ENCODE data around the gene LAMTOR2.
"Not testable (repeated sequence)": the region's sequence is repeated elsewhere in the genome, so short reads cannot be mapped to it uniquely, and the experiment has no call there.

LAMTOR2 gene

DNA sequence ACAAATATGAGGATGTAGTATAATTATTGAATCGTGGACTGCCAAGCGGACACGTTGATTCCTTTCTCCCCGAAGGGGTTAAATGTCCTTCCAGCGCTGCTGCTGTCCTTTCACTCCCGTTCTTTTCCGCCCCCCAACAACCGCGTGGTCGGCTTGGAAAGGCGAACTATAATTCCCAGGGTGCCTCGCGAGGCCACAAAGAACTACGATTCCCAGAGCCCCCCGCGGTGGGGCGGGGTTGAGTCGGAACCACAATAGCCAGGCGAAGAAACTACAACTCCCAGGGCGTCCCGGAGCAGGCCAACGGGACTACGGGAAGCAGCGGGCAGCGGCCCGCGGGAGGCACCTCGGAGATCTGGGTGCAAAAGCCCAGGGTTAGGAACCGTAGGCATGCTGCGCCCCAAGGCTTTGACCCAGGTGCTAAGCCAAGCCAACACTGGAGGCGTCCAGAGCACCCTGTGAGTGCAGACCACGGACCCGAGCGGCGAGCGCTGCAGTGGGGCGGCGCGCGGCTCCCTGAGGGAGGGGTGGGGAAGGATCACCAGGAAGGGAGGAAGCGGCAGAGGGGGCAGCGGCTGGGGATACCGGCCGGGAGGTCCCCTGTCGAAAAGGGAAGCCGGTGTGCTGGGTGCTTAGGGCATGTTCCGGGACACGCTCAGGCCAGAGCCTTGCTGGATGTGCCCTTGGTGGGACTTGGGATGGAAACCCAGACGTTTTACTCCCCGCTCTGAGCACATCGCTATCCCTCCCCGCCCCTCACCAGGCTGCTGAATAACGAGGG, at the start of gene LAMTOR2:
TSS of gene LAMTOR2 (plus strand) at position 283 of the 781 bp plus-strand sequence. CDS start at position 391, 108 bp downstream.
- intact Hi-C loops (cut with DNase I), result loop anchor here (1.0 to 2.0 kb wide), 2 partner anchors 28 to 33 kb away; partner anchors contain the start of gene MEX3A

DNA sequence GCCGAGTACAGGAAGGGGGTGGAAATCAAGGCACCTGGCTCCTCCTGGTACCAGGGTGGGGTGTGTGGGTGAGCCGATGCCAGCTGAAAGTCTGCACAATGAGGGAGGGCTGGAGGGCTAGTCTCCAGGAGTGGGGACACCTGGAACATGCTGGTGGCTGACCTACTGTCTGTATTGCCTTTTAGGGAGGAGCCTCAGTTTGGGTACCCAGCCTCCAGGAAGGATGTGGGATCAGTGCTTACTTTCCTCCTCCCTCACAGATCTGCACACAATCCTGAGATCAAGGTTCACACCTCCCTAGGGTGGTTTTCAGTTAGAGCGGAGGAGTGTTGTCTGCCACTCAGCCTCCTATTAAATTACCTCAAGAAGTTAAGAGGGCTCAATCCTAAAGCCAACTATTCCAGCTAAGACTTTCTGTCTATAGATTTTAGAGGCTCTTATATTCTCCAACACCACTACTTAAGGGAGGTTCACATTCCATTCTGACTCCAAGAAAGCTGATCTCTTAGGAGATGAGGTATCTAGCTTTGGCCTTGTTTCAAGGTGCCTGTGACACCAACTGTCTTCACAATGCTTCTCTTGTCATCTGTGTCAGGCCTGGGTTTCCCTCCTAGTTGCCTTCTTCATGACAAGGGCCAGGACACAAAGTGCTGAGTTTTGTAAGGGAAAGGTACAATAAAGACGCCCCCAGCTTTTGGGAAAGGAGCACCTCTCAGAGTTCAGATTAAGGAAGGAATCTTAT, 49.6 kb upstream of the LAMTOR2 start:
- intact Hi-C loops (cut with DNase I), result no loop called here
- DNase-seq, result no peak

More for the DNA sequence above, at the start of gene LAMTOR2:
- DNase-seq, result peak; percentile 98 to 100 (median 98)

DNA sequence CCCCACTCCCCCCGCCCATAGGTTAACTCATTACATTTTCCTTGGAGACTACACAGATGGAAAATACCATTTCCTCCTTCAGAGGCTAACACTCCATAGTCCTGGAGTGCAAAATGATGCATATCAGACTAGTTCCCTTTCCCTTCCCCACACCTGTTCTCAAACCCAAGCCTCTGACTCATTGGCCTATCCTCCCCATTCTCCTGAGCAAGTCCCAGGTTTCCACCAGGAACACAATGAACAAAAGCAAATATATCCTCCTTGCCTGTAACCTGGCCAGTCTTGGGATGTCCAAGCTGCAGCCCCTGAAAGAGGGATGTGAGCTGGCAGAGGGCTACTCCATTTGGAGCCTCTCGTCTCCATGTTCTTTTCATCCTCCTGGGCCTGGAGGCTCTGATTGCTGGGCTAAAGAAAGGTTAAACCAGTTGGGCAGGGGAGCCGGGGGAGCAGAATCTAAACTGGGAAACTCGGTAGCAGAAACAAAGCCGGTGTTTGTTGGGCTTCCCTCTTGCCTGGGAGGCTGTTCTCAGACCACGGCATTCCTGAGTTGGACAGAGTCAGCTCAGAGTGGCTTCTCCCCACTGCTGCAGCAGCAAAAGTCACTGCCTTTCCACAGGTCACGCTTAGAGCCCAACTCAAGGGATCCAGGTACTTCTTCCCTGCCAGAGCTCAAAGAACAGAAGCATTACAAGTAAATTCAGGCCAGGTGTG, 47.8 kb upstream of the LAMTOR2 start:
- DNase-seq, result no peak
- intact Hi-C loops (cut with DNase I), result no loop called here

DNA sequence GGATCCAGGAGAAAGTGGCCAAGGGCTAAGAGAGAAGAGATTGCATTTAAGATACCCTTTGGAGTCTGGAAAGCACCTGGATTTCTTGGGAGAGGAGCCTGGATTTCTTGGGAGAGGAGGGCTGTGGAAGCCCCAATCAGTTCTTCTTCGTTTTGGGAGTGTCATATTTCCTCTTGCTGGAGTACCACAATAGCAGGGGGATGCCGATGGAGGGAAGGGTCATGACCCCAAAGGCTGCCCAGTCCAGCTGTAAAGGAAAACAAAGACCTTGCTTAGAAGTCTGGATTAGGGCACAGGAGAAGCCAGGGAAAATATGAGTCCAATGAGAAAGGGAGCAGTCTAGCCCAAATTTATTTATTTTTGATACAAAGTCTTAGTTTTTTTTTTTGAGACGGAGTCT, 45.2 kb upstream of the LAMTOR2 start:
- intact Hi-C loops (cut with DNase I), result no loop called here
- DNase-seq, result no peak

DNA sequence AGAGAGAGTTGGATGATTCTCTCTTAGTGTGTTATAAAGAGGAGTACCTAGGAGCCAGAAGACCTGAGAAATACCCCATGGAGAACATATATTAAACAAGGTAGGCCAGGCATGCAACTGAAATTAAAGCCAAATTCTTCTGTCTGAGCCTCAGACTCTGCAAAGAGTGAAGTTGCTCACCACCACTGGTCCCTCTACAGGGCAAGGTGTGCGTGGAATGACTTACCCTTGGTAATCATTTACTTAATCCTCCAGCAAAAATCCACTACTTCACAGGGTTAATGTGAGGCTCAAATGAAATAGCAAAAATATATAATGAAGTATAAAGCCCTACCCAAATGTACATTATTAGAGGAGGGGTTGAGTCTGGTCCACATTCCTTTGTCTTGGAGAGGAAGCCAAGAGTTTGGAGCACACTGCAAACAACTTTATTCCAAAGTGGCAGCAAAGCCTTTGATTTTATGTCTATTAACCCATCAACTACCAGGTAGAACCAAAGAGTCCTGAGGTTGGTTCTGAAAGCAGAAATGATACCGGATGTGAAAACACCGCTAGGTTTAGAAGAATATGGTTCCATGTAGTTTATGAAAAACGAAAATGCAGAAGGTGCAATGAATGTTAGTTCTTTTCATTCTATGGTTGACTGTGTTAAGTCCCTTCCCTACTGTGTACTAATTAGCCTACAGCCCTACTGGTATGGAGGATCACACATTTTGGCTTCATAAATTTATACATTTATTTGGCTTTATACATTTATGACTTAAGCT, 42.3 kb upstream of the LAMTOR2 start:
- no peak for DNase-seq
- intact Hi-C loops (cut with DNase I), result no loop called here

DNA sequence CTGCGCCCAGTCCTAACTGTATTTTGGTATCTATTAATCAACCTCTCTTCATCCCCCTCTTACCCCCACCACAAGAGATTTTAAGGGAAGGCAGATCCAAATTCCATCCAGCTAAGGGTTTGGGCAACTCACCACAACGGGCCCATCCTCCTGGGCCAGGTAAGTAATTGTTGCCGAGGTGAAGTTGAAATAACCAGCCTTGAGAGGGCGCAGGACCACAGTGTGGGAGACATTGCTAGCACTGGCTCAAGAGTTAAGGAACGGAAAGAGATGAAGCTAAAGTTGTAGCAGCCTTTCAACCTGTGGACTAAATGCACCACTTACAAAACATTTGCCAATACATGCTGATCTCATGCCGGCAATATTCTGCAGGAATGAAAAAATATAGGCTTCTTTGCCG, 39.8 kb upstream of the LAMTOR2 start:
- DNase-seq, result no peak
- intact Hi-C loops (cut with DNase I), result no loop called here

DNA sequence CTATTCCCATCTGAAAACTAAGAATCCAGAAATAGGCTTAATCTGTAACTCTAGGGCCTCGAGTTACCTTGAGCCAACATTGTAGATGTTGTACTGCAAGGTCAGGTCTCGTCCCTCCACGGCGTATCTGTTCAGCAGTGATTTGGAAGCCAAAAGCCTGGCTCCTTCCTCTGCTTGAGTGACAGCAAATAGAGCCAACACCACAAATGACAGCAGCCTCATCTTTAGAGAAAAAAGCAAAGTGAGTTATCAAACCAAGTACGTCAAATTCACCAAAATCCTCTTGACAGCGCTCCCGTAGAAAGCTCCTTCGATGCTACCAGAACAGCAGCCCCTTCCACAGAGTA, 34.7 kb upstream of the LAMTOR2 start:
- DNase-seq, result no peak
- intact Hi-C loops (cut with DNase I), result no loop called here

DNA sequence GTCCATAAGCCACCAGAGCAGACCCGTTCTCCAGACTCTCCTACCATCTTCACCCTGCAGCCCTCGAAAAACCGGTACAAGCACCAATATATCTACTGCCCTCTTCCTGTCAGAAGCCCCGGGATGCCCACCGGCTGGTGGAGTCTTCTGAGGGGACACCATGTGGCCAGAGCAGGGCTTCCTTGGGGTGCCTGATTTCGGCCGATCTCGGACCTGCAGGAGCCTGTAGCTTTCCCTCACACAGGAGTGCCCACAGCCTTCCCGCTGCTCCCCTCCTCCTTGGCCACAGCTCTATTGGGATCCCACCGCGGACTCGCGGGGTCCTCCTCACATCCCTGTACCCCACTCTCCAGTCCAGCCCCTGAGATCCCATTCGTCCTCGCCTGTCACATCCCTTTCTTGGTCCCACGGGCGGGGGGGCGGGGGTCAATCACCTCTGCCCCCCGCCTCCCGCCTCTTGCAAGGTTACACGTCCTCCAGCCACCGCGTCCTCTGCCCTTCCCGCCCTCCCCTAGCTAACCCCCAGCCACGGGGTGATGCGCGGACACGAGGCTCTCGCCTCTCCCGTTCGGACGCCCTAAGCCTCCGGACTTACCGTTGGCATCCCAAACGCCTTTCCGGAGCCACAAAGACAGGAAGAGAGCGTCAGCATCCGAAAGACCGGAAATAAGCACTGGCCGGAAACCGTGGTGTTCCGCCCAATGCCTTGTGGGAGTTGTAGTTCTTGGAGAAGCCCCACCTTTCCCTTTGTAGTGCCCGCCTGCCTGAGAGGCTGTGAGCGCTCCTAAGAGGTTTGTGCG, 34.1 kb upstream of the LAMTOR2 start, which contains the start of gene SSR2:
TSS of gene SSR2 (minus strand) at position 659 of the 800 bp plus-strand sequence. CDS start 784 bp downstream, outside the sequence.
- intact Hi-C loops (cut with DNase I), result loop anchor here (1.0 kb wide), 1 partner anchor 34 kb away; the partner anchor contains the start of gene LAMTOR2
- peak; percentile 81 to 98 (median 89) for DNase-seq

DNA sequence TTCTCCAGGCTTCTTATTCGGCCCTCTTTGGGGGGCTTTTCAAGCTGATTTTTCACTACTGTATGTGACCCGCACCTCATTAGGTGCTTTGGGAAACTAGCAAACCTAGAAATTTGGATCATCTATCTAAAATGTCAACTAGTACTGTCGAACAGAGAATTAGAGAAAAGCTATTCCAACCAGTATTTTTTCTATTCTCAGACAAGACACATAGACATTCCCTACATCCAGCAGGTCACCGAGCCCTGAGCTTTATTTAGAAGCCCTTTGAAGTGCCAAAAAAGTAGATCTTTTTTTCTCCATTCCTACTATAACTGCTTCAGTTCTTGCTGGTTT, 33.5 kb upstream of the LAMTOR2 start:
- intact Hi-C loops (cut with DNase I), result loop anchor here (1.0 kb wide), 1 partner anchor 33 kb away; the partner anchor contains the start of gene LAMTOR2
- DNase-seq, result no peak

DNA sequence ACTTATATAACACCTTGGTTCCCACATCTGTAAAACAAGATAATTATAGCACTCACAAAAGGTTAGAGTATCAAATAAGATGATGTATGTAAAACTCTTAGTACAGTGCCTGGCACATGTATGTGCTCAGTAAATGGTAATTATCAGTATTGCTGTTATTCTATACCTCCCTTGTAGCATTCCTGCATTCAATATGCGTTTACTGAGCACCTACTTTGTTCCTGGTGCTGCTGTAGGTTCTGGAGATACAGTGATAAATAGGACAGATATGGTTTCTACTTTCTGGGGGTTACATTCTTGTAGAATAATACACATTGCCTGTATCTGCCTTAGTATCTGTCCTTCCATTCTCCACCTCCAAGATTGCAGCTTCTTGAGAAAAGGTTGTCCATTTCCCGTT, 32.6 kb upstream of the LAMTOR2 start:
- intact Hi-C loops (cut with DNase I), result loop anchor here (1.0 kb wide), 1 partner anchor 32 kb away; the partner anchor contains the start of gene LAMTOR2

DNA sequence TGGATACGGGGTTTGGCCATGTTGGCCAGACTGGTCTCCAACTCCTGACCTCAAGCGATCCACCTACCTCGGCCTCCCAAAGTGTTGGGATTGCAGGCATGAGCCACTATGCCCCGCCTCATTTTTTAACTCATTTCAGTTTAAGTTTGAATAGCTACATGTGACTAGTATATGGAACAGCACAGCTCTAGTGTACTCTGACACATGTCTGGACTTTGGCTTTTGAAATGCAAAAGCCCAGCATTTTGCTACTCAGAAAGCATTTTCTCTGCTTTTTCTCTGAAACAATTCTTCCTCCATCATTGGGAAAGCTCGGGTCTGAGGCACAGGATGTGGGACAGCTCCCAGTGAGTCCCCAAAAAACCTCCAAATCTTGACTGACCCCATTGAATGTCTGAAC, 29.8 kb upstream of the LAMTOR2 start:
- intact Hi-C loops (cut with DNase I), result no loop called here
- no peak for DNase-seq

More for the DNA sequence above, 32.6 kb upstream of the LAMTOR2 start:
- DNase-seq, result no peak

DNA sequence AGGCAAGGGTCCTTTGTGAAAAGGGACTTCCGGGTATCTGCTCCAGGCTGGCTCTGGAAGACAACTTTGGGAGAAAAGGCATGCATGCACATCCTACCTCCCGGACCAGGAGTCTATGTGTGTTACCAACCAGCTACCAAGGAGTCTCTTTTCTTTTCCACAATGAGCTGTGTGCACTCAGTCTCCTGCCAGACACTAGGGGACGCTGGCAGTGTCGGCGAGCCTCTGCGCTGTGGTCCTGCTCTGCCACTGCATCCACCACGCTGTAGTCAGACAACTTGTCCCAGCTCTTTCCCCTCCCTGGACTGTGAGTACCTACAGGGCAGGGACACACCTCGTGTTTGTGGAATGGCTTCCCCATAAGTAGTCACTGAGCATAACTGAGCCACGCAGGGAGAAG, 28.7 kb upstream of the LAMTOR2 start:
- DNase-seq, result peak in 2 of 10 donors; percentile 11 to 92
- intact Hi-C loops (cut with DNase I), result no loop called here

DNA sequence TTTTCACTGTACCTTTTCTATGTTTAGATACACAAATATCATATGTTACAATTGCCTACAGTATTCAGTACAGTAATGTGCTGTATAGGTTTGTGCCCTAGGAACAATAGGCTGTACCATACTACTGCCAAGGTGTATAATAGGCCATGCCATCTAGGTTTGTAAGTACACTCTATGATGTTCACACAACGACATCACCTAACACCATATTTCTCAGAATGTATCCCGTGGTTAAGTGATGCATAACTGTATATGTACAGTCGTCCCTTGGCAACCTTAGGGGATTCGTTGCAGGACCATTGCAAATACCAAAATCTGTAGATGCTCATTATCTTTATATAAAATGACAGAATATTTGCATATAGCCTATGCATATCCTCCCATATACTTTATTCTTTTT, 28.0 kb upstream of the LAMTOR2 start:
- intact Hi-C loops (cut with DNase I), result no loop called here
- DNase-seq, result no peak

DNA sequence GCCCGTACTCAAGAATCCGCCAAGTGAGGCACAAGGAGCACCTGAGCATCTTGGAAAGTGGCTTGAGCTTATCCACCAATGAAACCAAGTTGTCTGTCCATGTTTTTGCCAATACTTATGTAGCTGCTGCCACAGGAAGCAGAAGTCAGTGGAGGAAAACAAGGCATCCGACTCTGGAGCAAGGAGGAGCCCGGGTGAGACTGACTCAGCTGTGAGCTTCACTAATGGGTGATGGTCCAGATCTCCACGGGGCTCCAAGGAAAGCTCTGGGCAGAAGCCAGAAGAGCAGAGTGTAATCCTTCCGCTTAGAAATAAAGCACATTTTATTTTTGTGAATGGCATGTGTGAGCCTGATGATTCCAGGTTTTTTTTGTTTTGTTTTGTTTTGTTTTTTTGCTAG, 21.6 kb upstream of the LAMTOR2 start:
- intact Hi-C loops (cut with DNase I), result no loop called here

DNA sequence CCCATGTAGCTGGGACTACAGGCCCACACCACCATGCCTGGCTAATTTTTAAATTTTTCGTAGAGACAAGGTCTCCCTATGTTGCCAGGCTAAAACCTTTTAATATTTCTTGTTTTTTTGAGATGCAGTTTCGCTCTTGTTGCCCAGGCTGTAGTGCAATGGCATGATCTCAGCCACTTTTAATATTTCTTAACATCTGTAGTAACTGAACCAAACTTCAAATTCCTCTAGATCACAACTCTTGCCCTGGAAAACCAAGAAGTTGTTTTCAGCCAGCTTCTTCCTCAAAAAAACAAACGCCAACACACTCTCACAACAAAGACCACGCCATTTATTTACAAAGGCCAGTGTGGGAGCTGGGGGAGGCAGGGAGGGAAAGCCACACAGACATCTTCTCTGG, 19.6 kb upstream of the LAMTOR2 start:
- intact Hi-C loops (cut with DNase I); DNase-seq: not testable (repeated sequence)

More for the DNA sequence above, 21.6 kb upstream of the LAMTOR2 start:
- DNase-seq, result no peak

DNA sequence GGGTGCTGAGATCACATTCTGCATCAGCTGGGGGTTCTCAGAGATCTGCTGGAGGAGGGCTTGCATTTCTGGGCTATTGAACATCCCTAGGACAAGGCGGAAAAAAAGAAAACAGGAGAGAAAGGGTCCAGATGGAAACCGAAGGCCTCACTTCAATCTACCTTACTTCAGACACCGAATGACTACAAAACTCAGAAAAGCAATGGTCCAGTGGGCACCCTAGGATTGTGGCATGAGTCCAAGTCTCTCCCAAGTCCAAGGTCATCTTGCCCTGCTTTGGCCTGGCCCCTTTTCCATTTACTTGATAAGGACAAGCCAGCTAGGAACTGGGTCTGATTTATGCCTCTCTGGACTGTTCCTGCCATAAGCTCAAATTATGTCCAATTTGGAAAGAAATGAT, 11.8 kb upstream of the LAMTOR2 start:
- DNase-seq, result peak in 1 of 10 donors; percentile 16
- intact Hi-C loops (cut with DNase I), result no loop called here

DNA sequence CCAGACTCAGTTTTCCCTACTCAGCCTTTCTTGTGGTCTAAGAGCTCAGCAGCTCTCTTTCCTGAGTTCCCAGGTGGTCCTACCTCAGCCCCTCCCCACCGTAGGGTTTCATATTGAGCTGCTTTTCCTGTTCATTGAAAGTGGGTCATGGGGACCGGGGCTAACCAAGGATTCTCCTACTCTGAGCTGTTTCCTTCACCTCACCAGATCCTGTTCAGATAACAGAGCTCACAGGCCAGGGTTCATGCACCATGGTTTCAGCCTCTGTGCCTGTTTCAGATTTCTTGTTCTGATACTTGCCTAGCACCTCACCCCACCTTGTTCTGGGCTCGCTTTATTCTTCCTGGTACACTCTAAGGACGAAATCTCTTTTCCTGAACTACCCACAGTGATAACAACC, 9.5 kb upstream of the LAMTOR2 start:
- intact Hi-C loops (cut with DNase I), result no loop called here

DNA sequence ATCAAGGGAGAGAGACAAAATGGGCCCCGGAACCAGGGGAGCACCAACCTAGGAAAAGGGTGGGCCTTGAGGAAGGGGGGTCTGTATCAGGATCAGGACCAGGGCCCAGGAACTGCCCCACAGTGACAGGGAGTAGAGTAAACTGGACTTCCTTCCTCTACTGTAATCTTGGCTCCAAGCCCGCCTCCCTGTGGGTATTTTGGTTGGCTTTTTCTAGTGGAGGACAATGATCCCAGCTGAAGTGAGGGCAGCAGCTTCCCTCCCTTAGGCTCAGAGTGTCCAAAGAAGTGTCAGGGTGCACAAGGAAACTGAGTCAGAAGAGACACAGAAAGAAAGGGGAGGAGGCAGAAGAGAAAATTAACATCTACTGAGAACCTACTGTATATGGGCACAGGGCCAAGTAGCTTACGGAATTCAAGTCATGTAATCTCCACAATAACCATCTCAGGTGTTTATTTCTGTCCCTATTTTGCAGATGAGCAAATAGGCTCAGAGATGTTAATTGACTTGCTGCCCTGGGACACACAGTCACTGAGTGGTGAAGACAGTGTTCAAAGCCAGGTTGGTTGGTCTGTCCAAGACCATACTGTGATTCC, 5.8 kb upstream of the LAMTOR2 start:
- intact Hi-C loops (cut with DNase I), result no loop called here
- no peak for DNase-seq

More for the DNA sequence above, 9.5 kb upstream of the LAMTOR2 start:
- peak in 1 of 10 donors; percentile 31 for DNase-seq

DNA sequence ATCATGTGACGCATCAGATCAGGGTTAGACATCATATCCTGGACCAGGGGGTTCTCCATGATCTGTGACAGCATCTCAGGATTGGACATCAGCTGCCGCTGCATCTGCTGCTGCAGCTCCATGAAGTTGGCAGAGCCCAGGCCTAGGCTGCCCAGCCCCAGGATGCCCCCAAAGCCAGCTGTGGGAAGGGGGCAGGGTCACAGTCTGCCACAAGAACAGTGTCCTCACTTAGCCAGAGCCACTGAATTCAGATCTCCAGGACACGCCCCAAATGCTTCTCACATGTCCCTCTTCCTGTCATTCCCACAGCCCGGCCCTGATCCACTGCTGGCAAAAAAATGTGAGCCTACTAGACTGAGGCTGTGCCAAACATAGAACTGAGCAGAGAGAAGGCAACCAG, 4.2 kb upstream of the LAMTOR2 start:
- intact Hi-C loops (cut with DNase I), result loop anchor here (1.0 kb wide), 1 partner anchor 115 kb away; no protein-coding TSS in a partner anchor

More for the DNA sequence above, 4.2 kb upstream of the LAMTOR2 start:
- DNase-seq, result peak in 7 of 10 donors; percentile 19 to 95 (median 45)
